Activated B cell treated with CpG ODN at 0.5 μM for 24 hours (primary cell): ENCODE results near the gene PHF2. TPM values are rescaled to one million over a fixed set of nuclear protein-coding genes. Genes with fewer than 3 reads are reported as not detected.

Experiments
- ATAC-seq: fragments of 200-7000 bp; cut with Tn5 transposase; one replicate; pipeline ENCODE4 v1.10.0; 2021; ENCODE audit warnings: low read depth, mild to moderate bottlenecking, moderate library complexity
- CTCF ChIA-PET: fragments of 350-600 bp; sonication (Branson Sonifier 250); formaldehyde crosslinking; loops from one replicate; lab custom pipeline; 2021; ENCODE audit warnings: antibody characterized with exemption; lab: Charles Lee
- POLR2A ChIA-PET: fragments of 350-600 bp; sonication (Branson Sonifier 250); formaldehyde crosslinking; loops from one replicate; lab custom pipeline; 2021; ENCODE audit warnings: antibody characterized with exemption; lab: Charles Lee
- DNase-seq: peaks from one replicate; pipeline ENCODE4 v3.0.0; 2022
- H3K27ac Mint-ChIP-seq: one replicate; pipeline ENCODE4 v1.8.0; 2020; ENCODE audit warnings: mixed read lengths
- H3K27me3 Mint-ChIP-seq: one replicate; pipeline ENCODE4 v1.8.0; 2021; ENCODE audit warnings: mixed read lengths
- H3K36me3 Mint-ChIP-seq: one replicate; pipeline ENCODE4 v1.8.0; 2021; ENCODE audit warnings: low read depth, mixed read lengths
- H3K4me1 Mint-ChIP-seq: one replicate; pipeline ENCODE4 v1.8.0; 2021; ENCODE audit warnings: mixed read lengths
- H3K4me3 Mint-ChIP-seq: one replicate; pipeline ENCODE4 v1.8.0; 2020; ENCODE audit warnings: mild to moderate bottlenecking, mixed read lengths
- H3K9me3 Mint-ChIP-seq: one replicate; pipeline ENCODE4 v1.8.0; 2020; ENCODE audit warnings: mixed read lengths
- intact Hi-C: fragments of 100-400 bp; cut with micrococcal nuclease; formaldehyde crosslinking; loops from one replicate; pipeline ENCODE4 v1.15.1; 2024
- total RNA-seq: library from RNA; stranded (reverse); gene quantifications from 2 replicates; pipeline ENCODE4 v1.2.3, GENCODE V29; 2022
- TF ChIP-seq, protein P1 (sequence below): fragments of 200-600 bp; IDR thresholded peaks from one replicate; pipeline ENCODE4 v1.8.0; 2022; ENCODE audit warnings: antibody characterized with exemption, mild to moderate bottlenecking

Gene PHF2
- total RNA-seq, 1 donor from 2014 or later, result 18.2 TPM

- Mint-ChIP-seq H3K4me3 (no peak overlapping the region), H3K36me3 (no peaks in the 10 kb centered on the region), H3K27ac (no peak overlapping the region), H3K4me1 (peaks cover 3% of the 10 kb centered on the region), H3K27me3 (no peaks in the 10 kb centered on the region), H3K9me3 (peaks cover 15% of the 10 kb centered on the region)
- intact Hi-C loops, result no loop called here
- DNase-seq (no peak), ATAC-seq (no peak)
- POLR2A ChIA-PET, result no interaction called here
- CTCF ChIA-PET, result no interaction called here
- TF ChIP-seq, protein P1, sequence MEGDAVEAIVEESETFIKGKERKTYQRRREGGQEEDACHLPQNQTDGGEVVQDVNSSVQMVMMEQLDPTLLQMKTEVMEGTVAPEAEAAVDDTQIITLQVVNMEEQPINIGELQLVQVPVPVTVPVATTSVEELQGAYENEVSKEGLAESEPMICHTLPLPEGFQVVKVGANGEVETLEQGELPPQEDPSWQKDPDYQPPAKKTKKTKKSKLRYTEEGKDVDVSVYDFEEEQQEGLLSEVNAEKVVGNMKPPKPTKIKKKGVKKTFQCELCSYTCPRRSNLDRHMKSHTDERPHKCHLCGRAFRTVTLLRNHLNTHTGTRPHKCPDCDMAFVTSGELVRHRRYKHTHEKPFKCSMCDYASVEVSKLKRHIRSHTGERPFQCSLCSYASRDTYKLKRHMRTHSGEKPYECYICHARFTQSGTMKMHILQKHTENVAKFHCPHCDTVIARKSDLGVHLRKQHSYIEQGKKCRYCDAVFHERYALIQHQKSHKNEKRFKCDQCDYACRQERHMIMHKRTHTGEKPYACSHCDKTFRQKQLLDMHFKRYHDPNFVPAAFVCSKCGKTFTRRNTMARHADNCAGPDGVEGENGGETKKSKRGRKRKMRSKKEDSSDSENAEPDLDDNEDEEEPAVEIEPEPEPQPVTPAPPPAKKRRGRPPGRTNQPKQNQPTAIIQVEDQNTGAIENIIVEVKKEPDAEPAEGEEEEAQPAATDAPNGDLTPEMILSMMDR, result no peak
Measured at GRCh38 chr9:93699650-93700049, 123.3 kb downstream of the PHF2 start.

GRCh38 chr9:93701494-93702218 lies 125.3 kb downstream of the PHF2 start:
- CTCF ChIA-PET, result no interaction called here
- peaks cover 18% of the 10 kb centered on the region for H3K9me3 Mint-ChIP-seq
- no peak for DNase-seq

GRCh38 chr9:93702261-93702660 lies 125.9 kb downstream of the PHF2 start:
- Mint-ChIP-seq H3K4me1 (peaks cover 3% of the 10 kb centered on the region), H3K27me3 (peaks cover 4% of the 10 kb centered on the region), H3K36me3 (no peaks in the 10 kb centered on the region), H3K27ac (no peak overlapping the region), H3K4me3 (no peak overlapping the region), H3K9me3 (peaks cover 18% of the 10 kb centered on the region)
- POLR2A ChIA-PET, result no interaction called here
- intact Hi-C loops, result no loop called here
- TF ChIP-seq, protein P1, result no peak
- no peak for DNase-seq
- ATAC-seq, result no peak
- CTCF ChIA-PET, result no interaction called here

More at GRCh38 chr9:93701494-93702218, 125.3 kb downstream of the PHF2 start:
- no peak overlapping the region for H3K4me3 Mint-ChIP-seq
- no peak for ATAC-seq
- TF ChIP-seq, protein P1, result no peak
- peaks cover 3% of the 10 kb centered on the region for H3K27me3 Mint-ChIP-seq
- no peak overlapping the region for H3K27ac Mint-ChIP-seq
- intact Hi-C loops, result no loop called here
- H3K4me1 Mint-ChIP-seq, result peaks cover 3% of the 10 kb centered on the region
- no peaks in the 10 kb centered on the region for H3K36me3 Mint-ChIP-seq
- POLR2A ChIA-PET, result no interaction called here

- peaks cover 16% of the 10 kb centered on the region for H3K9me3 Mint-ChIP-seq
- H3K27me3 Mint-ChIP-seq, result peaks cover 5% of the 10 kb centered on the region
- no peak for ATAC-seq
- no peaks in the 10 kb centered on the region for H3K36me3 Mint-ChIP-seq
- CTCF ChIA-PET, result no interaction called here
- TF ChIP-seq, protein P1, result no peak
- no peaks in the 10 kb centered on the region for H3K4me1 Mint-ChIP-seq
- POLR2A ChIA-PET, result no interaction called here
- no peak overlapping the region for H3K27ac Mint-ChIP-seq
- intact Hi-C loops, result no loop called here
- no peak for DNase-seq
- no peak overlapping the region for H3K4me3 Mint-ChIP-seq
Measured at GRCh38 chr9:93708289-93708986, 132.1 kb downstream of the PHF2 start.

DNA sequence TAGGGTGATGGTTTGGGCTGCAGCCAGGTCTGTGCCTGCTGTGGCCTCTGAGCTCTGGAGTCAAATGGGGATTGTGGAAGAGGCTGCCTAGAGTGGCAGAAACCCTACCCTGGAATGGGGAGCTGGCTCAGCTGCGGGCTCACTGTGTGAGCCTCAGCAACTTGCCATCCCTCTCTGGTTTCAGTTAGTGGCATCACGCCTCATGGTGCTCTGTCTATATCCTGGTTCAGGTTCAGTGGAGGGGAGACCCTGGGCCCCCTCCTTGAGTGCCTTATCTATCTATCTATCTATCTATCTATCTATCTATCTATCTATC lies 132.6 kb downstream of the PHF2 start:
- H3K4me1 Mint-ChIP-seq, result no peaks in the 10 kb centered on the region
- intact Hi-C loops, result no loop called here
- TF ChIP-seq, protein P1, result no peak
- H3K9me3 Mint-ChIP-seq, result peaks cover 14% of the 10 kb centered on the region
- no peak overlapping the region for H3K27ac Mint-ChIP-seq
- ChIA-PET POLR2A (no interaction called here), CTCF (no interaction called here)
- ATAC-seq (no peak), DNase-seq (no peak)
- H3K36me3 Mint-ChIP-seq, result no peaks in the 10 kb centered on the region
- peaks cover 6% of the 10 kb centered on the region for H3K27me3 Mint-ChIP-seq
- H3K4me3 Mint-ChIP-seq, result no peak overlapping the region
